Uterus (tissue), 2 donors: Measurements from ENCODE around the gene TRIM38.

ENCODE experiments used
- POLR2A ChIP-seq, 2 donors: fragments of 450-650 bp; IDR thresholded peaks; one replicate each; pipeline ENCODE4 v1.6.1; 2016; ENCODE audit warnings: antibody characterized with exemption in 2 of 2, mild to moderate bottlenecking in 1 of 2, moderate library complexity in 1 of 2
- TF ChIP-seq, protein P1 (sequence below), 4 experiments: fragments of 200-600 bp in 2 of 4; fragments of 450-650 bp in 2 of 4; sonication (generic) in 2 of 4; IDR thresholded peaks; one replicate each; pipeline ENCODE4 v1.5.1; 2016 to 2019; ENCODE audit warnings: antibody characterized with exemption in 4 of 4, mild to moderate bottlenecking in 2 of 4, moderate library complexity in 1 of 4

- TF ChIP-seq, protein P1, sequence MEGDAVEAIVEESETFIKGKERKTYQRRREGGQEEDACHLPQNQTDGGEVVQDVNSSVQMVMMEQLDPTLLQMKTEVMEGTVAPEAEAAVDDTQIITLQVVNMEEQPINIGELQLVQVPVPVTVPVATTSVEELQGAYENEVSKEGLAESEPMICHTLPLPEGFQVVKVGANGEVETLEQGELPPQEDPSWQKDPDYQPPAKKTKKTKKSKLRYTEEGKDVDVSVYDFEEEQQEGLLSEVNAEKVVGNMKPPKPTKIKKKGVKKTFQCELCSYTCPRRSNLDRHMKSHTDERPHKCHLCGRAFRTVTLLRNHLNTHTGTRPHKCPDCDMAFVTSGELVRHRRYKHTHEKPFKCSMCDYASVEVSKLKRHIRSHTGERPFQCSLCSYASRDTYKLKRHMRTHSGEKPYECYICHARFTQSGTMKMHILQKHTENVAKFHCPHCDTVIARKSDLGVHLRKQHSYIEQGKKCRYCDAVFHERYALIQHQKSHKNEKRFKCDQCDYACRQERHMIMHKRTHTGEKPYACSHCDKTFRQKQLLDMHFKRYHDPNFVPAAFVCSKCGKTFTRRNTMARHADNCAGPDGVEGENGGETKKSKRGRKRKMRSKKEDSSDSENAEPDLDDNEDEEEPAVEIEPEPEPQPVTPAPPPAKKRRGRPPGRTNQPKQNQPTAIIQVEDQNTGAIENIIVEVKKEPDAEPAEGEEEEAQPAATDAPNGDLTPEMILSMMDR (IDR thresholded peaks at IDR 0.05) = no peak
- no peak for TF ChIP-seq POLR2A (IDR thresholded peaks at IDR 0.05)
These were observed 32.9 kb downstream of the TRIM38 start for GRCh38 chr6:25995507-25995906.
